ENCODE measurements around the gene FAM200B. TPM values are rescaled to one million over a fixed set of nuclear protein-coding genes. Genes with fewer than 3 reads are reported as not detected.

The FAM200B gene
- total RNA-seq, 1 donor from 2014 or later: 12.1 TPM

DNA sequence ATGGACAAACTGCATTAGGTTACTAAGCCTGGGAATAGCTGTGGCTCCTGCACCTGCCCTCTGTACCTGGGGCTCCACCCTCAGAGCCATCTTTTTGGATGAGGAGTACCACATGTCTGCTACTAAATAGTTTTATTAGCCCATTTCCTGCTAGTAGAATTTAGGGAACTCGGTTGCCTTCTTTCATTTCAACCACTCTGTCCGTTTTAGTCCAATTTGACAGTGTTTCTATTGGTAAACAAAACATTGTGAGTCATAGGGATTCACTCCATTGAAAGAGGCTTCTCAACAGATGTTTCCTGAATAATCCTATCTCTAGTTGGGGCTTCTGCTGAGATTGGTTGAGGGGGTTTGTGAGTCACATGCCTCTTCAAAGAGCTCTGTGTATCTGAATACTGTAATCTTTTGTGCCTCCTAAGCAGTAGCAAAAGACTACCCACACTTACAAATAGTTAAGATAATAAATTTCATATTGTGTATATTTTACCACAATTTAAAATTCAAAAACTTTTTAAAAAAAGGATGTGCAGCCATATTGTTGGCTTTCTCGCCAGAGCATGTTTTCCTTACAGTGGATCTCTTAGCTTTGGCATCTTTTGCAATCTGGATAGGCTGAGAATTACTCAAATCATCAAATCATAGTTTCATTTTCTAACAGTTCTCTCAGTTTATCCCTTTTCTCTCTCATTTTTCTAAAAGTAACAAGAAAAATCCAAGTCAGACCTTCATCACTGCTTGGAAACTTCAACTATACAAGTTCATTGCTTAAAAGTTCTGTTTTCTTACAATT, 9.9 kb downstream of the FAM200B start:
- no peak for TF ChIP-seq CTCF (IDR thresholded peaks at IDR 0.05; ENCODE audit: insufficient read depth, low read length, severe bottlenecking)
- no peaks in the 10 kb centered on the region for H3K27me3 ChIP-seq (ENCODE audit: control insufficient read depth, insufficient read depth, low read length)
- peak; percentile 50 for DNase-seq (ENCODE audit: low read depth)
- H3K36me3 ChIP-seq (ENCODE audit: control insufficient read depth, insufficient read depth, low read length): no peaks in the 10 kb centered on the region
- FAIRE-seq: no peak
- H3K4me3 ChIP-seq (ENCODE audit: low read depth, low read length): no peak overlapping the region

GRCh38 chr4:15692602-15693001, 11.0 kb downstream of the FAM200B start:
- H3K4me3 ChIP-seq (ENCODE audit: low read depth, low read length): no peak overlapping the region
- FAIRE-seq: no peak
- no peak for TF ChIP-seq CTCF (IDR thresholded peaks at IDR 0.05; ENCODE audit: insufficient read depth, low read length, severe bottlenecking)
- no peaks in the 10 kb centered on the region for H3K27me3 ChIP-seq (ENCODE audit: control insufficient read depth, insufficient read depth, low read length)
- DNase-seq (ENCODE audit: low read depth): no peak
- no peaks in the 10 kb centered on the region for H3K36me3 ChIP-seq (ENCODE audit: control insufficient read depth, insufficient read depth, low read length)

DNA sequence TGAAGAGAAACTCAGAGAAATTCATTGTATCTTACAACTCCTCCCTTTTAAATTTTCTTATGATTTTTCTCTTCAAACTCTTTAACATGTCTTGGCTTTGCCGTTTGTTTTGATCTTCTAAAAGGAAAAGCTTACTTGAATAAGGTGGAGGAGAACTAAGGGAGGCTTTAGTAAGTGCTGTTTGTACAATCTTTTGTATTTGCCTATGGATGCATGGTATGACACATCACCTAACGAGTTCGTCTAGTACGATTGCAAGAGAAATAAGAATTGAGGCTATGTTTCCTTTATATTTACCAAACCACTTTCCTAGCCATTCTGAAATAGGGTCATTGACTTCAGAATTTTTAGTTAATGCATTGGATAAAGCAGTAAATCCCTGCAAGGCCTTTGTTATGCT, 12.8 kb downstream of the FAM200B start:
- FAIRE-seq: no peak
- Histone ChIP-seq H3K4me3 (ENCODE audit: low read depth, low read length) (no peak overlapping the region), H3K27me3 (ENCODE audit: control insufficient read depth, insufficient read depth, low read length) (no peaks in the 10 kb centered on the region), H3K36me3 (ENCODE audit: control insufficient read depth, insufficient read depth, low read length) (no peaks in the 10 kb centered on the region)
- no peak for TF ChIP-seq CTCF (IDR thresholded peaks at IDR 0.05; ENCODE audit: insufficient read depth, low read length, severe bottlenecking)
- DNase-seq (ENCODE audit: low read depth): peak; percentile 91

DNA sequence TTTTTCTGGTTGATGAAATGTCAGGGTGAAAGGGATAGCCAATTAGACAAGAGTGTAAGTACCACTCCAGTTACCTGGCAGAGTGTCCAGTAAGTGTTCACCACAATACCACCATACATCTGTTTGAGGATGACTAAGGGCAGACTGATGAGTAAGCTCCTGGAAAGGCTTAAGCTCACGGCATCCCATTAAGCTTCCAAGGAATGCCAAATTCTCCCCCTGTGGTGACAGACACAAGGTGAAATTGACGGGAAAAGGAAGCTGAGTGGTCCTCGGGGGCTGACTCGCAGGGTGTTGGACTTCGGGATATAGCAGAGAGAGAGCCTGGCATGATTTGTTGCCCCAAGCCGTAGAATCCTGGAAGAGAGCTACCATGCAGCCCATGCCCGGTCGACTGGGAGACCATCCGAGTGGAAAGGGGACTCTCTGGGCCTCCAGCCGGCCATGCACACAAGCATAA, 13.6 kb downstream of the FAM200B start:
- peak; percentile 2 for TF ChIP-seq CTCF (IDR thresholded peaks at IDR 0.05; ENCODE audit: insufficient read depth, low read length, severe bottlenecking)
- FAIRE-seq (peak; percentile 96), DNase-seq (ENCODE audit: low read depth) (peak; percentile 98)
- no peak overlapping the region for H3K4me3 ChIP-seq (ENCODE audit: low read depth, low read length)
- no peaks in the 10 kb centered on the region for H3K27me3 ChIP-seq (ENCODE audit: control insufficient read depth, insufficient read depth, low read length)
- no peaks in the 10 kb centered on the region for H3K36me3 ChIP-seq (ENCODE audit: control insufficient read depth, insufficient read depth, low read length)

DNA sequence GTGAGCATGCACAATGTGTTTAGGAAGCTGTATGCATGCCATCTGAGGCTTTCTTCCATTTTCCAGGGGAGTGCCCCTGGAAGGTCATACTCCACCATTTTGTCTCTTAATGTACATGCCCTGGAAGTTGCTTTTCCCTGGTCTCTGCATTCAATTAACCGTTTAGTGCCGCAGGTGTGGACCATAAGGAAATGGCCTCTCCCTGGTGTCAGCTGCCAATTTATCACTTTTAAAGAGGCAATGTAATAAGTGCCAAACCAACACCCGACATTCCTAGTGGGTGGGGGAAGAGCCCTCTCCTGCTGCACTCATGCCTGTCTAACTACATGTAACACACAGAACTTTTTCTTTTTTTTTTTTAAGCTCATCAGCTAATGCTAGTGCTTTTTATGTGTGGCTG, 14.1 kb downstream of the FAM200B start:
- Histone ChIP-seq H3K36me3 (ENCODE audit: control insufficient read depth, insufficient read depth, low read length) (no peaks in the 10 kb centered on the region), H3K4me3 (ENCODE audit: low read depth, low read length) (no peak overlapping the region), H3K27me3 (ENCODE audit: control insufficient read depth, insufficient read depth, low read length) (no peaks in the 10 kb centered on the region)
- FAIRE-seq (no peak), DNase-seq (ENCODE audit: low read depth) (no peak)
- TF ChIP-seq CTCF (IDR thresholded peaks at IDR 0.05; ENCODE audit: insufficient read depth, low read length, severe bottlenecking): no peak

GRCh38 chr4:15696866-15697265, 15.2 kb downstream of the FAM200B start:
- Histone ChIP-seq H3K4me3 (ENCODE audit: low read depth, low read length) (no peak overlapping the region), H3K36me3 (ENCODE audit: control insufficient read depth, insufficient read depth, low read length) (no peaks in the 10 kb centered on the region), H3K27me3 (ENCODE audit: control insufficient read depth, insufficient read depth, low read length) (no peaks in the 10 kb centered on the region)
- DNase-seq (ENCODE audit: low read depth): no peak
- TF ChIP-seq CTCF (IDR thresholded peaks at IDR 0.05; ENCODE audit: insufficient read depth, low read length, severe bottlenecking): no peak
- no peak for FAIRE-seq
